A673 (cell line): ENCODE data around the gene SUPT6H. TPM values are rescaled to one million over a fixed set of nuclear protein-coding genes. Genes with fewer than 3 reads are reported as not detected.

Experiments used
- BruUV-seq: library from RNA; stranded (reverse); fragments of 400-500 nt; replicated peaks from 2 replicates; lab custom pipeline; 2021; lab: Mats Ljungman, UMichigan
- CTCF ChIA-PET: fragments of 300-600 bp; sonication (Branson Sonifier 250); formaldehyde crosslinking; loops from one replicate; lab custom pipeline; 2022; ENCODE audit warnings: antibody characterized with exemption; lab: Charles Lee
- POLR2A ChIA-PET: fragments of 300-600 bp; sonication (Branson Sonifier 250); formaldehyde crosslinking; loops from one replicate; lab custom pipeline; 2022; ENCODE audit warnings: antibody characterized with exemption; ENCODE audit not compliant: low non-redundant PET; lab: Charles Lee
- DNase-seq: peaks from one replicate; pipeline ENCODE4 v3.0.0-alpha.2; 2015; ENCODE audit warnings: low spot score
- H3K27ac ChIP-seq: fragments of 200-600 bp; sonication (generic); 2 replicates; pipeline ENCODE4 v1.5.1; 2016; ENCODE audit warnings: mixed run types, low read depth, mild to moderate bottlenecking, mixed read lengths, antibody characterized with exemption, low read length; ENCODE audit not compliant: poor library complexity, severe bottlenecking
- H3K27me3 ChIP-seq: fragments of 200-600 bp; sonication (generic); replicated peaks from 2 replicates; pipeline ENCODE4 v1.6.1; 2017; ENCODE audit warnings: mixed run types, low read depth, mild to moderate bottlenecking, mixed read lengths, antibody characterized with exemption, low read length; ENCODE audit not compliant: insufficient read depth, poor library complexity
- H3K36me3 ChIP-seq: fragments of 200-600 bp; sonication (generic); 2 replicates; pipeline ENCODE4 v1.6.1; 2016; ENCODE audit warnings: mixed run types, mild to moderate bottlenecking, mixed read lengths, antibody characterized with exemption, low read length; ENCODE audit not compliant: insufficient read depth, poor library complexity, severe bottlenecking
- H3K4me1 ChIP-seq: fragments of 200-600 bp; sonication (generic); 2 replicates; pipeline ENCODE4 v1.6.1; 2017; ENCODE audit warnings: mixed run types, mild to moderate bottlenecking, mixed read lengths, antibody characterized with exemption, low read length; ENCODE audit not compliant: insufficient read depth, poor library complexity, severe bottlenecking
- H3K4me3 ChIP-seq: fragments of 200-600 bp; sonication (generic); 2 replicates; pipeline ENCODE4 v1.5.1; 2016; ENCODE audit warnings: low read depth, mixed run types, mild to moderate bottlenecking, mixed read lengths, low read length; ENCODE audit not compliant: poor library complexity, severe bottlenecking
- H3K9me3 ChIP-seq: fragments of 200-600 bp; sonication (generic); 2 replicates; pipeline ENCODE4 v1.6.1; 2016; ENCODE audit warnings: mixed run types, low read depth, mild to moderate bottlenecking, mixed read lengths, antibody characterized with exemption, low read length; ENCODE audit not compliant: poor library complexity, severe bottlenecking
- CTCF ChIP-seq: fragments of 300-800, 200-600 bp; sonication (generic); conservative IDR thresholded peaks from 2 replicates; pipeline ENCODE4 v1.5.1; 2017; ENCODE audit warnings: low read depth, mild to moderate bottlenecking, antibody characterized with exemption, low read length, moderate library complexity, mixed read lengths
- EZH2 ChIP-seq: fragments of 200-600 bp; sonication (generic); IDR thresholded peaks from 2 replicates; pipeline ENCODE4 v1.6.1; 2017; ENCODE audit warnings: borderline replicate concordance, low read depth, mild to moderate bottlenecking, mixed read lengths, antibody characterized with exemption, low read length; ENCODE audit not compliant: poor library complexity, severe bottlenecking
- intact Hi-C: fragments of 100-400 bp; cut with micrococcal nuclease; formaldehyde crosslinking; loops from one replicate; pipeline ENCODE4 v1.10.0; 2022; ENCODE audit not compliant: unreplicated experiment
- total RNA-seq: library from RNA; stranded (reverse); gene quantifications from 2 replicates; pipeline ENCODE4 v1.2.3, GENCODE V29; 2021

The SUPT6H gene
- total RNA-seq, 1 experiment from 2014 or later: 105 TPM

- intact Hi-C loops: loop anchor here (2.0 to 5.0 kb wide), 2 partner anchors 23 to 153 kb away; partner anchors contain the start of genes DHRS13 and TLCD1
- ChIA-PET POLR2A (interaction anchor here (0.6 kb wide), 1 partner anchor 21 kb away, joined by 4 read pairs; no protein-coding TSS in a partner anchor), CTCF (interaction anchor here (0.5 to 2.5 kb wide), 8 partner anchors 11 to 367 kb away, joined by 3 to 82 read pairs (median 6); partner anchors contain the start of genes NEK8 and TLCD1)
- Histone ChIP-seq H3K36me3 (peaks cover 43% of the 10 kb centered on the region), H3K27me3 (no peaks in the 10 kb centered on the region), H3K9me3 (no peaks in the 10 kb centered on the region), H3K4me1 (peaks cover 21% of the 10 kb centered on the region), H3K27ac (peak overlapping the region; percentile 50), H3K4me3 (no peak overlapping the region)
- no peak for TF ChIP-seq EZH2
- TF ChIP-seq CTCF: no peak
- BruUV-seq: no TSS peak
- no peak for DNase-seq
Observed at GRCh38 chr17:28749516-28750177, 87.6 kb downstream of the SUPT6H start.

GRCh38 chr17:28750178-28751047 lies 88.4 kb downstream of the SUPT6H start:
- intact Hi-C loops: loop anchor here (2.0 kb wide), 1 partner anchor 24 kb away; the partner anchor contains the start of gene TLCD1
- TF ChIP-seq EZH2 (no peak), CTCF (peak; percentile 99)
- DNase-seq: peak; percentile 95
- ChIA-PET POLR2A (interaction anchor here (0.6 kb wide), 1 partner anchor 21 kb away, joined by 4 read pairs; no protein-coding TSS in a partner anchor), CTCF (interaction anchor here (0.5 to 2.5 kb wide), 9 partner anchors 10 to 367 kb away, joined by 3 to 82 read pairs (median 5); partner anchors contain the start of genes NEK8 and TLCD1)
- Histone ChIP-seq H3K9me3 (no peaks in the 10 kb centered on the region), H3K4me1 (peaks cover 21% of the 10 kb centered on the region), H3K36me3 (peaks cover 43% of the 10 kb centered on the region), H3K27me3 (no peaks in the 10 kb centered on the region), H3K27ac (no peak overlapping the region), H3K4me3 (no peak overlapping the region)
- BruUV-seq: TSS peak; percentile 37
